HG02623 (cell line): Measurements from ENCODE around the gene CAPZB.

Source experiments
- ATAC-seq: cut with Tn5 transposase; IDR thresholded peaks from one replicate; pipeline ENCODE4 v1.9.1; 2021; ENCODE audit warnings: moderate library complexity; ENCODE audit not compliant: unreplicated experiment

CAPZB gene

GRCh38 chr1:19371226-19372135 is 113.9 kb downstream of the CAPZB start:
- no peak for ATAC-seq

GRCh38 chr1:19370453-19371170 is 114.7 kb downstream of the CAPZB start:
- ATAC-seq: no peak

GRCh38 chr1:19369396-19370090 is 115.8 kb downstream of the CAPZB start:
- no peak for ATAC-seq

GRCh38 chr1:19368964-19369363 is 116.4 kb downstream of the CAPZB start:
- no peak for ATAC-seq

GRCh38 chr1:19368050-19368449 is 117.3 kb downstream of the CAPZB start:
- no peak for ATAC-seq

- ATAC-seq: no peak
These were observed 117.7 kb downstream of the CAPZB start for GRCh38 chr1:19367584-19368041.

- no peak for ATAC-seq
These were observed 118.5 kb downstream of the CAPZB start for GRCh38 chr1:19366599-19367536.

- no peak for ATAC-seq
These were observed 119.6 kb downstream of the CAPZB start for GRCh38 chr1:19365721-19366120.

- no peak for ATAC-seq
These were observed 121.7 kb downstream of the CAPZB start for GRCh38 chr1:19363536-19364152.

- no peak for ATAC-seq
These were observed 123.7 kb downstream of the CAPZB start for GRCh38 chr1:19361611-19362147.

GRCh38 chr1:19360843-19361610 is 124.3 kb downstream of the CAPZB start:
- no peak for ATAC-seq

- ATAC-seq: no peak
These were observed 124.9 kb downstream of the CAPZB start for GRCh38 chr1:19360432-19360831.

GRCh38 chr1:19360016-19360415 is 125.3 kb downstream of the CAPZB start:
- ATAC-seq: no peak

GRCh38 chr1:19359357-19359756 is 126.0 kb downstream of the CAPZB start:
- no peak for ATAC-seq

GRCh38 chr1:19358710-19359109 is 126.6 kb downstream of the CAPZB start:
- ATAC-seq: no peak

GRCh38 chr1:19357299-19357986 is 127.9 kb downstream of the CAPZB start:
- no peak for ATAC-seq

- no peak for ATAC-seq
These were observed 129.1 kb downstream of the CAPZB start for GRCh38 chr1:19356266-19356665.

GRCh38 chr1:19354531-19354981 is 130.8 kb downstream of the CAPZB start:
- ATAC-seq: no peak
